IMR-90 (cell line): ENCODE data around the gene WNK4.

Experiments used
- BHLHE40 ChIP-seq: fragments of 150-350 bp; IDR thresholded peaks from 2 replicates; pipeline ENCODE4 v1.6.1; 2016; ENCODE audit warnings: mild to moderate bottlenecking, low read depth, low read length
- CEBPB ChIP-seq: IDR thresholded peaks from 2 replicates; pipeline ENCODE4 v1.6.1; 2012; ENCODE audit warnings: low read depth, low read length, improper control_type of control experiment
- CHD1 ChIP-seq: IDR thresholded peaks from 2 replicates; pipeline ENCODE4 v1.6.1; 2012; ENCODE audit warnings: low read depth, low read length, improper control_type of control experiment
- FOS ChIP-seq: fragments of 150-350 bp; IDR thresholded peaks from 2 replicates; pipeline ENCODE4 v1.6.1; 2016; ENCODE audit warnings: low read depth, low read length
- MAFK ChIP-seq: IDR thresholded peaks from 2 replicates; pipeline ENCODE4 v1.6.1; 2012; ENCODE audit warnings: low read depth, low read length, improper control_type of control experiment
- MAZ ChIP-seq: IDR thresholded peaks from 2 replicates; pipeline ENCODE4 v1.6.1; 2012; ENCODE audit warnings: low read depth, mild to moderate bottlenecking, low read length, improper control_type of control experiment, moderate library complexity, borderline replicate concordance
- MXI1 ChIP-seq: IDR thresholded peaks from 2 replicates; pipeline ENCODE4 v1.6.1; 2012; ENCODE audit warnings: low read depth, mild to moderate bottlenecking, low read length, moderate library complexity, borderline replicate concordance
- NFE2L2 ChIP-seq: fragments of 150-350 bp; IDR thresholded peaks from 2 replicates; pipeline ENCODE4 v1.6.1; 2016; ENCODE audit warnings: low read depth, mild to moderate bottlenecking, low read length
- POLR2A ChIP-seq: IDR thresholded peaks from 2 replicates; pipeline ENCODE4 v1.6.1; 2012; ENCODE audit warnings: mild to moderate bottlenecking, low read depth, low read length
- RAD21 ChIP-seq: IDR thresholded peaks from 2 replicates; pipeline ENCODE4 v1.6.1; 2012; ENCODE audit warnings: low read length, improper control_type of control experiment
- RFX5 ChIP-seq: IDR thresholded peaks from 2 replicates; pipeline ENCODE4 v1.8.0; 2012; ENCODE audit warnings: low read depth, mild to moderate bottlenecking, low read length, moderate library complexity
- SMC3 ChIP-seq: fragments of 150-350 bp; IDR thresholded peaks from 2 replicates; pipeline ENCODE4 v1.6.1; 2016; ENCODE audit warnings: low read depth, mild to moderate bottlenecking, antibody characterized with exemption, low read length, moderate library complexity
- TF ChIP-seq, protein P1 (sequence below): conservative IDR thresholded peaks from 2 replicates; pipeline ENCODE4 v1.5.1; 2012; ENCODE audit warnings: mild to moderate bottlenecking, low read depth, low read length, improper control_type of control experiment

DNA sequence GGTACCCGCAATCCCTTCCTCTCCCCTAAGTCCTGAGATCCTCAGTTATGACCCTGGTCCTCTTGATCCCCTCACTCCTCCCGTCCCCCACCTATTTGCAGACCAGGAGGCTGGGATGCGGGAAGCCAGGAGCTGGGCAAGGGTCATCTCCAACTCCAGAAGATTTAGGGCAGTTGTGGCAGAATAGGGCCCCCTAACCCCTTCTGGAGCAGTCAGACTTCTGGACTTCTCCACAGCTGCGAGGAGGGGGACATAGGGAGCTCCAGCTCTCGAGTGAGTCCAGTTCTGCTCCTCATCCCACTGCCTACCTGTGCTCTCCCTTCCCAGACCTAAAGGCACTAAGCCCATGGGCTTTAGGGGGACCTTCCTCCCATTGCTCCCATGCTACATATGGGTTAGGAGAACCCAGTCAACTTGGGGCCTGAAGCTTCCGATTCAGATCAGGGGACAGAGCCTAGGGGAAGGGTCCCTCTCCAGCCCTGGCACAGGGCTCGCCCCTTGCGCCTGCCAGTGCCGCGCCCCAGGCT is 1.3 kb downstream of the WNK4 start:
- TF ChIP-seq NFE2L2 = no peak
- TF ChIP-seq, protein P1, sequence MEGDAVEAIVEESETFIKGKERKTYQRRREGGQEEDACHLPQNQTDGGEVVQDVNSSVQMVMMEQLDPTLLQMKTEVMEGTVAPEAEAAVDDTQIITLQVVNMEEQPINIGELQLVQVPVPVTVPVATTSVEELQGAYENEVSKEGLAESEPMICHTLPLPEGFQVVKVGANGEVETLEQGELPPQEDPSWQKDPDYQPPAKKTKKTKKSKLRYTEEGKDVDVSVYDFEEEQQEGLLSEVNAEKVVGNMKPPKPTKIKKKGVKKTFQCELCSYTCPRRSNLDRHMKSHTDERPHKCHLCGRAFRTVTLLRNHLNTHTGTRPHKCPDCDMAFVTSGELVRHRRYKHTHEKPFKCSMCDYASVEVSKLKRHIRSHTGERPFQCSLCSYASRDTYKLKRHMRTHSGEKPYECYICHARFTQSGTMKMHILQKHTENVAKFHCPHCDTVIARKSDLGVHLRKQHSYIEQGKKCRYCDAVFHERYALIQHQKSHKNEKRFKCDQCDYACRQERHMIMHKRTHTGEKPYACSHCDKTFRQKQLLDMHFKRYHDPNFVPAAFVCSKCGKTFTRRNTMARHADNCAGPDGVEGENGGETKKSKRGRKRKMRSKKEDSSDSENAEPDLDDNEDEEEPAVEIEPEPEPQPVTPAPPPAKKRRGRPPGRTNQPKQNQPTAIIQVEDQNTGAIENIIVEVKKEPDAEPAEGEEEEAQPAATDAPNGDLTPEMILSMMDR = no peak
- no peak for TF ChIP-seq MAZ
- TF ChIP-seq RAD21 = no peak
- no peak for TF ChIP-seq BHLHE40
- no peak for TF ChIP-seq RFX5
- TF ChIP-seq POLR2A = no peak
- TF ChIP-seq CEBPB = no peak
- TF ChIP-seq CHD1 = no peak
- TF ChIP-seq MXI1 = no peak
- TF ChIP-seq FOS = no peak
- TF ChIP-seq SMC3 = no peak
- no peak for TF ChIP-seq MAFK
